GM21423 (cell line): Measurements from ENCODE around the gene OR11A1.

ENCODE experiments used
- ATAC-seq: cut with Tn5 transposase; IDR thresholded peaks from one replicate; pipeline ENCODE4 v1.9.1; 2021; ENCODE audit warnings: mild to moderate bottlenecking, moderate library complexity; ENCODE audit not compliant: unreplicated experiment

Gene OR11A1

GRCh38 chr6:29456971-29457370 lies at the start of gene OR11A1, which contains the start of gene OR2H1:
OR11A1 (minus strand) TSS chr6:29457071; CDS start chr6:29427641, 29,430 bp downstream.
OR2H1 (plus strand) TSS chr6:29457155; CDS start chr6:29461770, 4,615 bp downstream.
- ATAC-seq, result no peak

- ATAC-seq, result no peak
These were observed 49.7 kb upstream of the OR11A1 start for GRCh38 chr6:29506446-29507067.

DNA sequence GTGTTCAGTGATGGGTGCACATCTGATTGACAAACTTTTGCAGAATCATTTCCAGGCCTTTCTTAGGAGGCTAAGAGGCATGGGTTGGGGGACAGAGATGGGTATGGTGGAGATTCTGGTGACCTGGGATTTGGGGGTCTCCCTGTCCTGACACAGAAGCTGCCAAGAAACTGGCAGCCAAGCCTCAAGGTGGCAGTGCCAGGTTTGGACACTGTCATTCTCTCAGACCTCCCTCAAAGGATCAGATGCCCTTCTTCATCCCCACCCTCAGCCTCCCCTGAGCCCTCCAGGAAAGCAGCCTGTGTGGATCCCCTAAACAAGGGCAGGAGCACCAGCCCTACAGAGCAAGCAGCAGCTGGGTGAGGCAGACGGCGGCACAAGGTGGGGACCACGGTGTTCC lies 48.9 kb upstream of the OR11A1 start:
- no peak for ATAC-seq

- no peak for ATAC-seq
These were observed 48.1 kb upstream of the OR11A1 start for GRCh38 chr6:29504961-29505360.

GRCh38 chr6:29502597-29502996 lies 45.7 kb upstream of the OR11A1 start:
- ATAC-seq, result no peak

- ATAC-seq, result no peak
These were observed 45.3 kb upstream of the OR11A1 start for GRCh38 chr6:29502181-29502580.

DNA sequence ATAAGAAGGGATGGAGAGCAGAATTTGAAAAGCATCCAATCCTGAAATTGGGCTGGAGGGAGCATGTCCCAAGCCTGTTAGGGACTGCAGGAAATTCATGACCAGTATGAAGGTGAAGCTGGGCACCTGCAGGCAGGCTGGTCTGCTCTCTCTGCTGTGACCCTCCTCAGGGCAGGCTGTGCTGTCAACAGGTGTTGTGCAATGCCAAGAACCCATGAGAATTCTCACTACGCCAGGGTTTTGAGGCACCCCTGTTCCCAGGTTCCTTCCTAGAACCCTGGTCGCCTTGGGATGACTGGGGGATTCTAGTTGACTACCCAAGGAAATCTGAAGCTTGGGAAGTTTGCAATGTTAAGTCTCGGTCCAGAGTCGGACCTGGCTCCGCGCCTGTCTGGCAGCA lies 44.2 kb upstream of the OR11A1 start:
- no peak for ATAC-seq

DNA sequence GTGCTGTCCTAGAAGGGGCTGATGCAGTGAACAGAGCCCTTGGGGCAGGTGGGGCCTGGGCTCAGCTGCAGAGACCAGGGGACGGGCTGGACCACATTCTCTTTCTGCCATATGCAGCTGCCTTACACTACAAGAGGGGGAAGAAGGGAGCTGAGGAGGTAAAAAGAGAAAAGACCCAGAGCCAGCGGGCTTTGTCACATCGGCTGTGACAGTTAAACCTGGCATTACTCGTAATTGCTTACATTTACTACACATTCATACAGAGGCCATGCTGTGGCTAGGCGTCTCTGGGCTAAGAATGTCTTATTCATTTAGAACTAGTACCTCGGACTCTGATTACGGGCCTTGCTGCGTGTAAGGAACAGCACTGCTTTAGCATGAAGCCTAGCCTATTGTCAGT lies 43.7 kb upstream of the OR11A1 start:
- ATAC-seq, result no peak

DNA sequence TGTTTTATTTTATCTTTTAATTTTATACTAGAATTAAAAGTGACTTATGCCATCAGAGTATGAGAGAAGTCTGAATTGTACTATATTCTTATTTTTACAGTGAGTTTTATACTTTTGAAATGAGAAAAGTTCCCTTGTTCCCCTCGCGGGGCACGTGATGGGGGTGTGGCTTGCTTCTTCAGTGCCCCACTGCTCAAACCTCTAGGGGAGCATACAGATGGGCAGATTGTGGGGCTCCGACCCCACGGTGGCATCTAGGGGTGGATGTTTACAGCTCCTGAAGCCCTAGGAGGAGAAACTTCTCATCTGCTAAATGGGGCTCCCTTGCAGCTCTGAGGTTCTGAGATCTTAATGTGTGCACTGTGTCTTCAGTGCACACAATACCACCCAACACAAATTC lies 42.8 kb upstream of the OR11A1 start:
- no peak for ATAC-seq

DNA sequence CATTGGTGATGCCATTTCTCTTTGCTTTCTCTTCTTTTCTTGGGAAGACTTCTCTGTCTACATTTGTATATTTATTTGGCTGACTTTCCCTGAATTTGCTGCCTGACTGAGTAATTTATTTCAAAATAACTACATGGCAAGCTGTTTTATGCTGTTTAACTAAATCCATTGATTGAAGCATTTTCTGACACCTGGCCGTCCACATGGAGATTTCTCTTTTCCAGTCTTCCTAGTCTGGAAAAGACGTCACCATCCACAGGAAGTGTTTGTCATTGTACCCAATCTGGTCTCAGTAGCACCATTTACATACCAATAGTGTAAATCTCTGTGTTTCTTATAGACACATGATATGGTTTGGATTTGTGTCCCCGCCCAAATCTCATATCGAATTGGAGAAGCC lies 40.1 kb upstream of the OR11A1 start:
- ATAC-seq, result no peak

GRCh38 chr6:29495571-29495970 lies 38.7 kb upstream of the OR11A1 start:
- ATAC-seq, result no peak

DNA sequence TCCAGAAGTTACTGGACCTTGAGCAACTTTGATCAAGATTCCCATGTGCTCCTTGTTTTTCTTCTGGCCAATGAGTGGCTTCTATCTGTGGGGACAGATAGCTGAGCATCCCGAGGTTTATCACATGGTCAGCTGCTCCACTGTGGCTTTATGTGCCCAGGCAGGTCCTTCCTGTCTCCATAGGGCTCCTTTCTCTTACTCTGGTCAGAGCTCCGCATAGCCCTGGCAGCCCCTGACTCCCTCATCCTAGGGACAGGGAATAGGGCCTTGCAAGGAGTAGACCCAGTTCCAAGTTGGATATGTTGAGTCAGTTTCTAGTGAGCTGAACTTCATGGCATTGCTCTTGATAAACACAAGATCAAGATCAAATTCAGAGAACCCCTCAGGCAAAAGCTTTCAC lies 37.3 kb upstream of the OR11A1 start:
- no peak for ATAC-seq

- ATAC-seq, result no peak
These were observed 36.4 kb upstream of the OR11A1 start for GRCh38 chr6:29493261-29493660.

GRCh38 chr6:29491574-29491973 lies 34.7 kb upstream of the OR11A1 start:
- no peak for ATAC-seq

- ATAC-seq, result no peak
These were observed 33.7 kb upstream of the OR11A1 start for GRCh38 chr6:29490552-29490951.

GRCh38 chr6:29490055-29490454 lies 33.2 kb upstream of the OR11A1 start:
- no peak for ATAC-seq

- no peak for ATAC-seq
These were observed 32.4 kb upstream of the OR11A1 start for GRCh38 chr6:29489286-29489685.

GRCh38 chr6:29488874-29489273 lies 32.0 kb upstream of the OR11A1 start:
- ATAC-seq, result no peak

DNA sequence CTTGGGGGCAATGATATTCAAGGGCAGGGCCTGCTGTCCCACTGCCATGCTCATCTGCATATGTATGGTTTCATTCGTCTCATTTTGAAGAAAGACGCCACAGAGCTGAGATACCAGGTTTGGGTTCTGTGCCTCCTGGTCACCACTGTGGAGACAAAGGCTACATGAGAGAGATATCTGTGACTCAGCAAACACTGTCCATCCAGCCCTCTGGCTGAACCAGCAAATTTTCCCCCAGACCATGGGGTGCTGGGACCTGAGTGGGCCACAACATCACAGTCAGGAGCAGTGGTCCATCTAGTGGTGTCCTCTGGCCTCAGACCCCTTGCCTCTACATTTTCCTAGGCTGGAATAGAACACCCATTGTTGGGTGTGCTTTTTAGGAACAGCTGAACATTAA lies 30.8 kb upstream of the OR11A1 start, which contains the start of gene MAS1L:
TSS of gene MAS1L (minus strand) at position 297 of the 400 bp plus-strand sequence. CDS start at position 243, 54 bp downstream.
- no peak for ATAC-seq

DNA sequence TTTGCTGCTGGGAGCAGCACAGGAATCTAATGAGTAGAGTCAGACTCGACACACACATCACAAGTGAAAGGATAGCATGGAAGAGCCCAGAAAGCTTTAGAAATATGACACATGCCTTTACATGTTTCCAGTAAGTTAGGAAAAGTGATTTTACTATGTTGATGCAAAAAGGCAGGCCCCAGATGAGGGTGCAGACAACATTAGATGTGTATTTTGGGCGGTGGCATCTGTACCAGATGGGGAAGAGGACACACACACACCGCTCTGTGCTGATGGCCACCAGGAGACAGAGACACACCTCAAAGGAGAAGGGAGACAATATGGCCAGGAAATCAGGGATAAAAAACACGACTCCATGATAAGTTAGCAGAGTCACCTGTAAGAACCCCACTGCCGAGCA lies 30.3 kb upstream of the OR11A1 start:
- no peak for ATAC-seq

DNA sequence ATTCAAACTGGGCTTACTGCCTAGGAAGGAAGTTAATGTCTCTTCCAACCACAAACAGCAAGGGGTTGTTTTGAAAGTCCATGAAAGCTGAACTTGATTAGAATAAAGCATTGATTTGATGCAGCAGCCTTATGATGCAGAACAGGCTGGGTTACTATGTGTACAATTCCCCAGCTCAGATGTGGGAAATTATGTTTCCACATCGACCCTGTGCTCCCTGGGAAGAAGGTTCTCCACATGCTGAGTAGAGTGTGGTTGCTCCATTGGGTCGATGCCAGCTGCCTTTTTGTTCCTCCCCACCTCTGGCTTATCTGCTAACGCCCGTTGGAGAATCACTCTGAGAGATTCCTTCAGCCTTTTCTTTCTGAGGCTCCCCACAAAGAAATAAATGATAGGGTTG lies 29.7 kb upstream of the OR11A1 start:
- no peak for ATAC-seq

DNA sequence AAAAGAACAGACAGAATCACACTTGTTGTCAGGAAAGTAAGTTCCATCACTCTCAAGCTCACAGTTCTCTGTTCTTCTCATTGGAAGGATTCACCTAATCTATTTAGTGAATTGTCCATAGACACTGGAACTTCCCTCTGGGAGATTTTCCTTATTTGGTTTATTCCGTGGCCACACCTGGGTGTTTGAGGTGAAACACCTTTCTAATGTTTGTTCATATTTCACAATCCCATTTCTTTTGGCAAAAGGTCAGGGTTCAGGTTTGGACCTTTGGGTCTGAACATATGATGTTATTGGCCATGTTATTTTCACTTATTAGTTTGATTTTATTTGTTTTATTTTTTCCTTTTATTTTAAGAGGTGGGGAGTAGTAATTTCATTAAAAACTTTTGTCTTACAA lies 26.9 kb upstream of the OR11A1 start:
- ATAC-seq, result no peak

GRCh38 chr6:29483186-29483585 lies 26.3 kb upstream of the OR11A1 start:
- no peak for ATAC-seq
